Activated naive CD8-positive, alpha-beta T cell (primary cell): ENCODE data around the gene SETX.
A peak's percentile ranks its signal among the peaks of the same experiment; 100 is the strongest.

ENCODE experiments used
- H3K27ac Mint-ChIP-seq: one replicate; pipeline ENCODE4 v1.8.0; 2021; ENCODE audit warnings: mixed read lengths
- H3K27me3 Mint-ChIP-seq: one replicate; pipeline ENCODE4 v1.8.0; 2021; ENCODE audit warnings: mixed read lengths
- H3K36me3 Mint-ChIP-seq: one replicate; pipeline ENCODE4 v1.8.0; 2021; ENCODE audit warnings: mixed read lengths
- H3K4me1 Mint-ChIP-seq: one replicate; pipeline ENCODE4 v1.8.0; 2021; ENCODE audit warnings: low read depth, mixed read lengths
- H3K4me3 Mint-ChIP-seq: one replicate; pipeline ENCODE4 v1.8.0; 2021; ENCODE audit warnings: mild to moderate bottlenecking, mixed read lengths
- H3K9me3 Mint-ChIP-seq: one replicate; pipeline ENCODE4 v1.8.0; 2021; ENCODE audit warnings: low read depth, mixed read lengths

SETX gene

DNA sequence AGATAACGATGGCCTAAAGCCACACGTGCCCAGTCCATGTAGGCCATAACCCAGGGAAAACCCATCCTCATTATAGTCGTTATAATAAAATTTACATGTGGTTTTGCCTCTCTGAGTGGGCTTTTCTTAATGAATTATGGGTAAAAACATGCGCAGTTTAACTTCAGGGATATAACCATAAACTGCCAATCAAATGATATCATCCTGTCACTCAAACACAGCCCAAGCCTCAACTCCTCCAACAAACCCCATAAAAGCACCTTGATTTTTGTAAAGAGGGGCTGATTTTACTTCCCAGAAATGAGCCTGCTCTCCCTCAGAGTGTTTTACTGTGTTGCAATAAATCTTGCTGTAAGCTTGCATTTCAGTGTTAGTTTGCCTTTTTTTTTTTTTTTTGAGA is 15.8 kb upstream of the SETX start:
- Mint-ChIP-seq H3K9me3 (no peaks in the 10 kb centered on the region), H3K27ac (no peak overlapping the region), H3K36me3 (peaks cover 10% of the 10 kb centered on the region), H3K4me1 (peaks cover 18% of the 10 kb centered on the region), H3K4me3 (no peak overlapping the region), H3K27me3 (no peaks in the 10 kb centered on the region)

DNA sequence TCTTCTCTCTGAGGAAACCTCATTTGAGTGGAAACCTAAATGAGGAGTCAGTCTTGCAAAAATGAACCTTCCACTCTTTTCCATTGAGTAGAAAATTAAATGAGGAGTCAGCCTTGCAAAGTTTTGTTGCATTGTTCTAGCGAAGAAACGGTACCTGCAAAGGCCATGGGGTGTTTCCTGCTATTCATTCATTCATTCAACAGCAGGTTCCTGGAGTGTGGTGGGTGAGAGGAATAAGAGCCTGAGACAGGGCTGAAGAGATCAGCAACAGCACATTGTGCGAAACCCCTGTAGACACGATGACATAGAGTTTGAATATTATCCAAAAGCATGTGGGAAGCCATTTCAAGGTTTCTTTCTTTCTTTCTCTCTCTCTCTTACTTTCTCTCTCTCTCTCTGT is 14.6 kb upstream of the SETX start:
- no peak overlapping the region for H3K27ac Mint-ChIP-seq
- no peaks in the 10 kb centered on the region for H3K27me3 Mint-ChIP-seq
- peaks cover 5% of the 10 kb centered on the region for H3K36me3 Mint-ChIP-seq
- H3K4me1 Mint-ChIP-seq = peaks cover 14% of the 10 kb centered on the region
- no peaks in the 10 kb centered on the region for H3K9me3 Mint-ChIP-seq
- H3K4me3 Mint-ChIP-seq = no peak overlapping the region

GRCh38 chr9:132367613-132368313 is 13.0 kb upstream of the SETX start:
- Mint-ChIP-seq H3K36me3 (peaks cover 5% of the 10 kb centered on the region), H3K9me3 (no peaks in the 10 kb centered on the region), H3K27me3 (no peaks in the 10 kb centered on the region), H3K27ac (no peak overlapping the region), H3K4me3 (no peak overlapping the region), H3K4me1 (peaks cover 6% of the 10 kb centered on the region)

DNA sequence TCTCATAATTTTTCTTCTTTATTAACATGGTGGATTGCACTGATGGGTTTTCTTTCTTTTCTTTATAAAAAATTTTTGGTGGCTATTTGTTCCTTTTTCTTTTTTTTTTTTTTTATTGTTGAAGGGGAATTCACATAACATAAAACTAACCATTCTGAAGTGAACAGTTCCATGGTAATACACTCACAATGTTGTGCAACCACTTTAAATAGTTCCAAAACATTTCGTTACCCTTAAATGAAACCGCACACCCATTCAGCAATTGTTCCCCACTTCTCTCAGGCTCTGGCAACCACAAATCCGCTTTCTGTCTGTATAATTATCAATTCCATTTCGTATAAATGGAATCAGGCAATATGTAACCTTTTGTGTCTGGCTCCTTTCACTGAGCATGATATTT is 11.7 kb upstream of the SETX start:
- Mint-ChIP-seq H3K27me3 (no peaks in the 10 kb centered on the region), H3K27ac (no peak overlapping the region), H3K4me1 (no peaks in the 10 kb centered on the region), H3K9me3 (no peaks in the 10 kb centered on the region), H3K4me3 (no peak overlapping the region), H3K36me3 (no peaks in the 10 kb centered on the region)

DNA sequence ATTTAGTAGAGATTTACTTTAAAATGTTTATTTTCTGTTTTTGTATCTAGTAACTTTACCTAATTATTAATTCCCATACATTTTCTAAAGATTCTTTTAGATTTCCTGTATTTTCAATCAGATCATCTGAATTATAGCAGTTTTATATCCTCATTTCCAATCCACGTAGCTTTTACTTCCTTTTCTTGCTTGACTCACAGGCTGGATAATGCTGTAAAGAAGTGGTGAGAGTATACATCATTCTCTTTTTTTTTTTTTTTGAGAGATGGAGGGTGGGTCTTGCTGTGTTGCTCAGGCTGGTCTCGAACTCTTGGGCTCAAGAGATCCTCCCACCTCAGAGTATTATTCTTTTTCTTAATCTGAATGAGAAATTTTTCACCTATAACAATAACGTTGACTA is 11.2 kb upstream of the SETX start:
- H3K27ac Mint-ChIP-seq = no peak overlapping the region
- no peaks in the 10 kb centered on the region for H3K9me3 Mint-ChIP-seq
- no peaks in the 10 kb centered on the region for H3K27me3 Mint-ChIP-seq
- H3K4me1 Mint-ChIP-seq = no peaks in the 10 kb centered on the region
- H3K36me3 Mint-ChIP-seq = no peaks in the 10 kb centered on the region
- H3K4me3 Mint-ChIP-seq = no peak overlapping the region

GRCh38 chr9:132364068-132364467 is 9.3 kb upstream of the SETX start:
- no peaks in the 10 kb centered on the region for H3K27me3 Mint-ChIP-seq
- no peaks in the 10 kb centered on the region for H3K4me1 Mint-ChIP-seq
- no peaks in the 10 kb centered on the region for H3K36me3 Mint-ChIP-seq
- H3K4me3 Mint-ChIP-seq = no peak overlapping the region
- no peak overlapping the region for H3K27ac Mint-ChIP-seq
- H3K9me3 Mint-ChIP-seq = no peaks in the 10 kb centered on the region

DNA sequence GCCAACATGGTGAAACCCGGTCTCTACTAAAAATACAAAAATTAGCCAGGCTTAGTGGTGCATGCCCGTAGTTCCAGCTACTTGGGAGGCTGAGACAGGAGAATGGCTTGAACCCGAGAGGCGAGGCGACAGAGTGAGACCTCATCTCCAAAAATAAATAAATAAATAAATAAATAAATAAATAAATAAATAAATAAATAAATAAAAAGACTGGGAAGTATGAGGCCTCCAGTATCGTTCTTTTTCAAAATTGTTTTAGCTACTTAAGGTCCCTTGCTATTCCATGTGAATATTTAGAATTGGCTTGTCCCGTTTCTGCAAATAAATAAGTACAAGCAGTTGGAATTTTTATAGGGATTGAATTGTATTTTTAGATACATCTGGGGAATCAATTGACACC is 3.0 kb upstream of the SETX start:
- H3K36me3 Mint-ChIP-seq = peaks cover 8% of the 10 kb centered on the region
- H3K27ac Mint-ChIP-seq = no peak overlapping the region
- H3K4me1 Mint-ChIP-seq = peaks cover 17% of the 10 kb centered on the region
- H3K9me3 Mint-ChIP-seq = no peaks in the 10 kb centered on the region
- no peaks in the 10 kb centered on the region for H3K27me3 Mint-ChIP-seq
- no peak overlapping the region for H3K4me3 Mint-ChIP-seq

- Mint-ChIP-seq H3K36me3 (peaks cover 15% of the 10 kb centered on the region), H3K27me3 (no peaks in the 10 kb centered on the region), H3K9me3 (no peaks in the 10 kb centered on the region), H3K4me3 (peak overlapping the region; percentile 30), H3K4me1 (peaks cover 30% of the 10 kb centered on the region), H3K27ac (peak overlapping the region; percentile 58)
Measured at GRCh38 chr9:132356324-132356924, 1.6 kb upstream of the SETX start.

- no peaks in the 10 kb centered on the region for H3K9me3 Mint-ChIP-seq
- H3K36me3 Mint-ChIP-seq = peaks cover 19% of the 10 kb centered on the region
- peaks cover 60% of the 10 kb centered on the region for H3K4me1 Mint-ChIP-seq
- H3K27ac Mint-ChIP-seq = peak overlapping the region; percentile 83
- H3K4me3 Mint-ChIP-seq = peak overlapping the region; percentile 92
- H3K27me3 Mint-ChIP-seq = no peaks in the 10 kb centered on the region
Measured at GRCh38 chr9:132351404-132352045, 3.3 kb downstream of the SETX start.

GRCh38 chr9:132350861-132351315 is 3.9 kb downstream of the SETX start:
- H3K9me3 Mint-ChIP-seq = no peaks in the 10 kb centered on the region
- H3K36me3 Mint-ChIP-seq = peaks cover 19% of the 10 kb centered on the region
- H3K27me3 Mint-ChIP-seq = no peaks in the 10 kb centered on the region
- H3K4me1 Mint-ChIP-seq = peaks cover 62% of the 10 kb centered on the region
- peak overlapping the region; percentile 92 for H3K4me3 Mint-ChIP-seq
- H3K27ac Mint-ChIP-seq = peak overlapping the region; percentile 83

DNA sequence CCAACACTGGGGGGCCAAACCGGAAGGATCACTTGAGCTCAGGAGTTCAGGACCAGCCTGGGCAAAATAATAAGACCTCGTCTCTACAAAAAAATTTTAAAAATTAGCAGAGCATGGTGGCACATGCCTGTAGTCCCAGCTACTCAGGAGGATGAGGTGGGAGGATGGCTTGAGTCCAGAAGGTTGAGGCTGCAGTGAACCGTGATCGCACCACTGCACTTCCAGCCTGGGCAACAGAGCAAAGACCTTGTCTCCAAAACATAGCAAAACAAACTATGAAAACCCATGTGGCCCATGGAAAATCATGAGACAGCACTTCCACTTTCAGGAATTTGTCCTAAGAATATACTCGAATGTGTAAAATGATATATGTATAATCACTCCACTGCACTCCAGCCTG is 6.1 kb downstream of the SETX start:
- H3K4me3 Mint-ChIP-seq = peak overlapping the region; percentile 17
- H3K27ac Mint-ChIP-seq = peak overlapping the region; percentile 90
- H3K27me3 Mint-ChIP-seq = no peaks in the 10 kb centered on the region
- H3K9me3 Mint-ChIP-seq = no peaks in the 10 kb centered on the region
- H3K4me1 Mint-ChIP-seq = peaks cover 59% of the 10 kb centered on the region
- H3K36me3 Mint-ChIP-seq = peaks cover 19% of the 10 kb centered on the region

GRCh38 chr9:132346177-132346576 is 8.6 kb downstream of the SETX start:
- no peaks in the 10 kb centered on the region for H3K27me3 Mint-ChIP-seq
- no peak overlapping the region for H3K27ac Mint-ChIP-seq
- H3K4me1 Mint-ChIP-seq = peaks cover 37% of the 10 kb centered on the region
- no peaks in the 10 kb centered on the region for H3K9me3 Mint-ChIP-seq
- peaks cover 12% of the 10 kb centered on the region for H3K36me3 Mint-ChIP-seq
- no peak overlapping the region for H3K4me3 Mint-ChIP-seq

DNA sequence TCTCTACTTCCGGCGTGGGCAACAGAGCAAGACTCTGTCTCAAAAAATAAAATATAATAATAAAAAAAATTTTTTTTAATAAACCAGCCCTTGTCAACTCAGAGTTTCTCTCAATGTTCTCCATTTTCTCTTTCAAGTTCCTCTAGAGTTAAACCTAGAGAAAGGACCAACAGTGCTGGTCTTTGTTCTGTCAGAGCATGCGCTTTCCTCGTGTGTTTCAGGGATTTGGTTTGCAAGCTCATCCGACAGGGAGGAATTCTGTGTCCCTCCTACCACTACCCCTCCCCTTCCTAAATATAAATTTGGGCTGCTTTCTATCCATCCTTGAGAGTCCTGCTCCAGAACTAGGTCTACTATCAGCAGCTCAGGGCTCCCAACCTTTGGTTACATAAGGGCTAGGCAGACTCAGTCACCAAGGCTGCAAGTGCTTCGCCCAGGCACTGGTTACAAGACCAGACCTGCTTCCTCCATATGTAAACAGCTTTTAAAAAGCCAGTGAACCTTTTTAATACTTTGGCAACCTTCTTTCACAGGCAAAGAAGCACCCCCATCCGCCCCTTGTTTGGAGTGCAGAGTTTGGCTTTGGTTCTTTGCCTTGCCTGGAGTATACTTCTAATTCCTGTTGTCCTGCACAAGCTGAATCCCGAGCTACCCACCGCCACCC is 13.5 kb downstream of the SETX start:
- H3K27ac Mint-ChIP-seq = no peak overlapping the region
- peaks cover 12% of the 10 kb centered on the region for H3K36me3 Mint-ChIP-seq

DNA sequence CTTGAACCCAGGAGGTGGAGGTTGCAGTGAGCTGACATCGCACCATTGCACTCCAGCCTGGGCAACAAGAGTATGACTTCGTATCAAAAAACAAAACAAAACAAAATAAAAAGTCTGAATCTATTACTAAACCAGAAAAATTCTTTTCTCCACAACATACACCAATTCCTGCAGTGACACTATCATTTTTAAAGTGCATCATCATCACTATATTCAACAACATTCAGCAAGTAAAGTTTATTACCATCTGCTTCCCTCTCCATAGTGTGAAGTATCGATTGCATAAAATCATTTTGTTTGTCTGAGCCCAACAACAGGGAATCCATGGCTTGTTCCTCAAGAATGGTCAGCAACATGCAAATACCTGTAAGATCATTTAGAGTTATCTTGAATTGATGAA is 20.4 kb downstream of the SETX start:
- no peak overlapping the region for H3K27ac Mint-ChIP-seq
- peaks cover 30% of the 10 kb centered on the region for H3K36me3 Mint-ChIP-seq
- H3K4me1 Mint-ChIP-seq = peaks cover 17% of the 10 kb centered on the region
- H3K9me3 Mint-ChIP-seq = peaks cover 4% of the 10 kb centered on the region
- no peaks in the 10 kb centered on the region for H3K27me3 Mint-ChIP-seq
- no peak overlapping the region for H3K4me3 Mint-ChIP-seq

More for the DNA sequence above, 13.5 kb downstream of the SETX start:
- no peaks in the 10 kb centered on the region for H3K27me3 Mint-ChIP-seq
- H3K9me3 Mint-ChIP-seq = no peaks in the 10 kb centered on the region
- no peak overlapping the region for H3K4me3 Mint-ChIP-seq
- peaks cover 20% of the 10 kb centered on the region for H3K4me1 Mint-ChIP-seq

GRCh38 chr9:132333556-132333955 is 21.2 kb downstream of the SETX start:
- Mint-ChIP-seq H3K27me3 (no peaks in the 10 kb centered on the region), H3K4me3 (no peak overlapping the region), H3K9me3 (peaks cover 5% of the 10 kb centered on the region), H3K36me3 (peaks cover 36% of the 10 kb centered on the region), H3K27ac (no peak overlapping the region), H3K4me1 (peaks cover 22% of the 10 kb centered on the region)
